Measurements from ENCODE around the gene POR.

DNA sequence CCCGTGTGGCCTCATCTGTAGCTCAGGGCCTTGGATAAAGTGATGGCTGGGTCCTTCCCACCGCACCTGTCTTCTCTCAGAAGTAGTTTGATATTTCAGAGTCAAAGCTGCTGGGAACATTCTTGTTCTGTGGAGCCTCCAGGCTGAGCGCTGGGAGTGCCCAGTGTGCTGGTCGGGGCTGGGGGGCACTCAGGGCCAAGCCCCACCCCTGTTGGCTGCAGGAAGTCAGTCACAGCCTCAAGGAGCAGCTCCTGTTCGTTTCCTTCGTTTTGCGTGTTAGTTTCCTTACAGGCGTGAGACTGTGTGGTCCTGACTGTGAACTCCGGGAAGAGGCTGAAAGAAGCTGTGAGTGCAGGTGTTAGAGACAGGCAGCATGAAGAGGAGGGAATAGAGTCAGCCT, 33.2 kb downstream of the POR start:
- TF ChIP-seq, protein P1, sequence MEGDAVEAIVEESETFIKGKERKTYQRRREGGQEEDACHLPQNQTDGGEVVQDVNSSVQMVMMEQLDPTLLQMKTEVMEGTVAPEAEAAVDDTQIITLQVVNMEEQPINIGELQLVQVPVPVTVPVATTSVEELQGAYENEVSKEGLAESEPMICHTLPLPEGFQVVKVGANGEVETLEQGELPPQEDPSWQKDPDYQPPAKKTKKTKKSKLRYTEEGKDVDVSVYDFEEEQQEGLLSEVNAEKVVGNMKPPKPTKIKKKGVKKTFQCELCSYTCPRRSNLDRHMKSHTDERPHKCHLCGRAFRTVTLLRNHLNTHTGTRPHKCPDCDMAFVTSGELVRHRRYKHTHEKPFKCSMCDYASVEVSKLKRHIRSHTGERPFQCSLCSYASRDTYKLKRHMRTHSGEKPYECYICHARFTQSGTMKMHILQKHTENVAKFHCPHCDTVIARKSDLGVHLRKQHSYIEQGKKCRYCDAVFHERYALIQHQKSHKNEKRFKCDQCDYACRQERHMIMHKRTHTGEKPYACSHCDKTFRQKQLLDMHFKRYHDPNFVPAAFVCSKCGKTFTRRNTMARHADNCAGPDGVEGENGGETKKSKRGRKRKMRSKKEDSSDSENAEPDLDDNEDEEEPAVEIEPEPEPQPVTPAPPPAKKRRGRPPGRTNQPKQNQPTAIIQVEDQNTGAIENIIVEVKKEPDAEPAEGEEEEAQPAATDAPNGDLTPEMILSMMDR (conservative IDR thresholded peaks at IDR 0.05): no peak
- TF ChIP-seq EZH2 (IDR thresholded peaks at IDR 0.05; ENCODE audit: low read depth): no peak

All from PC-9 (cell line).